ENCODE data around the gene ZGPAT. TPM values are rescaled to one million over a fixed set of nuclear protein-coding genes. Genes with fewer than 3 reads are reported as not detected.
"Not testable (repeated sequence)": the region's sequence is repeated elsewhere in the genome, so short reads cannot be mapped to it uniquely, and the experiment has no call there.

ZGPAT gene, protein sequence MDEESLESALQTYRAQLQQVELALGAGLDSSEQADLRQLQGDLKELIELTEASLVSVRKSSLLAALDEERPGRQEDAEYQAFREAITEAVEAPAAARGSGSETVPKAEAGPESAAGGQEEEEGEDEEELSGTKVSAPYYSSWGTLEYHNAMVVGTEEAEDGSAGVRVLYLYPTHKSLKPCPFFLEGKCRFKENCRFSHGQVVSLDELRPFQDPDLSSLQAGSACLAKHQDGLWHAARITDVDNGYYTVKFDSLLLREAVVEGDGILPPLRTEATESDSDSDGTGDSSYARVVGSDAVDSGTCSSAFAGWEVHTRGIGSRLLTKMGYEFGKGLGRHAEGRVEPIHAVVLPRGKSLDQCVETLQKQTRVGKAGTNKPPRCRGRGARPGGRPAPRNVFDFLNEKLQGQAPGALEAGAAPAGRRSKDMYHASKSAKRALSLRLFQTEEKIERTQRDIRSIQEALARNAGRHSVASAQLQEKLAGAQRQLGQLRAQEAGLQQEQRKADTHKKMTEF
- total RNA-seq: 100 to 1,000 TPM in 2 of 4 donors, 10 to 100 TPM in 2; 29.1 to 346 (median 76.5) TPM

DNA sequence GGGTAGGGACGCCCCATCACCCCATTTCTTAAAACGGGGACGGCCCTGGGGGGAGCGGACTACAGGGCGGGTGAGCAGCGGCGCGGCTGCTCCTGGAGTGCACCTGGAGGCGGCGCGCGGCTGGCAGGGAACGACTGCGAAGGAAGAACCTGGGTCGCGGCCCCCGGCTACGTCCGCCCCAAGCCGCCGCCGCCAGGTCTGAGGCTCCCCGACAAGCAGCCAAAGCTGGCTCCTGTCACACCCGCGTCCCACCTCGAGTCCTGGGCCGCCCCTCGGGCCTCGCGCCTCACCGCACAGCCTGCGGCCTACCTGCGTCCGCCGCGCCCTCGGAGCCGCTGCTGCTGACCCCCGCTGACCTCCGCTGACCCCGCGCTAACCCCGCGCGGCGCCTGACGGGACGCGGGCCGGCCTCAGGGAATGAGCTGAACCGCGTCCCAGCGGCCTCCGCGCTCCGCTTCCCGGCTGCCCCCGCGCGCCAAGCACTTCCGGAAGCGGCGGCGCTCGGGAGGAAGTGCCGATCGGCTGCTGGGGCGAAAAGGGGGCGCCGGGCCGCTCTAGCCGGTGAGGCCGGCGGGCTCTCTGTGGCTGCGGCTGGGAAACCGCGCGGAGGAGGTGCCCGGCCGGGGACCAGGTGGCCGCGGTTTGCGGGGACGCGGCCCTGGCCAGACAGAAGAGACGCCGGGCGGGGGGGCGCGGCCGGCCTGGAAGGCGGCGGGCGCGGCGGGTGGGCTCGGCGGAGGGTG lies at the start of gene ZGPAT, which contains the start of gene ARFRP1:
TSS of gene ZGPAT (plus strand) at position 482 of the 743 bp plus-strand sequence. CDS start 542 bp downstream, outside the sequence.
TSS of gene ARFRP1 (minus strand) at position 419 of the 743 bp plus-strand sequence. CDS start 885 bp downstream, outside the sequence.
- 0% methylated on average over 79 of the region's 98 CpGs; no CpG with 5 or more reads in 1 of the 2 donors for WGBS, 2 donors (ENCODE audit: low coverage in 1 of 2)

DNA sequence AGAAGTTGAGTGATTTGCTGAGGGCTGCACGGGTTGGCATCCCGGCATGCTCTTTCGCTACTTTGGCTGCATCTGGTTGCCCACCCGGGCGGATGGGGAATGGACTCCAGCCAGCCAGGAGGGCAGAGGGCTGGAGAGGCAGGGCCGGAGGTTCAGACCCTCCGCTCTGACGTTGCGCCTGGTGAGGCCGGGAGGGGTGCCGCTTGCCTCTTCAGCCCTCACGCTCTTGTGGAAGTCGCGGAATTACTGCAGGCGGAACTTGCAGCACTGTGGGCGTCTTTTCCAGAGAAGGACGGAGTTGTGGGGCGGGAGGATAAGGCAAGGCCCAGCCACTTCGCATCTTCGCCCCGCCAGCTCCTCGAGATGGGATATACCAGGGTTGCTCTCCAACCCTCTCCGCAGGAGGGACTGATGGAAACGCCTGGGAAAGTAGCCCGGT lies 49.1 kb upstream of the ZGPAT start:
- intact Hi-C loops (cut with DNase I; ENCODE audit: low total_unique reads): no loop called here
- H3K9me3 ChIP-seq: no peaks in the 10 kb centered on the region
- 0 to 5% methylated on average over 1 to 24 of the region's 25 CpGs for WGBS, 2 donors (ENCODE audit: low coverage in 1 of 2)
- H3K4me3 ChIP-seq: peak overlapping the region; percentile 37 to 88 (median 58)
- no peak for DNase-seq
- TF ChIP-seq POLR2AphosphoS5 (IDR thresholded peaks at IDR 0.05) (peak in 1 of 3 donors; percentile 15), POLR2A (IDR thresholded peaks at IDR 0.05) (no peak), EP300 (IDR thresholded peaks at IDR 0.05; ENCODE audit: low read depth) (no peak)
- TF ChIP-seq, protein P1, sequence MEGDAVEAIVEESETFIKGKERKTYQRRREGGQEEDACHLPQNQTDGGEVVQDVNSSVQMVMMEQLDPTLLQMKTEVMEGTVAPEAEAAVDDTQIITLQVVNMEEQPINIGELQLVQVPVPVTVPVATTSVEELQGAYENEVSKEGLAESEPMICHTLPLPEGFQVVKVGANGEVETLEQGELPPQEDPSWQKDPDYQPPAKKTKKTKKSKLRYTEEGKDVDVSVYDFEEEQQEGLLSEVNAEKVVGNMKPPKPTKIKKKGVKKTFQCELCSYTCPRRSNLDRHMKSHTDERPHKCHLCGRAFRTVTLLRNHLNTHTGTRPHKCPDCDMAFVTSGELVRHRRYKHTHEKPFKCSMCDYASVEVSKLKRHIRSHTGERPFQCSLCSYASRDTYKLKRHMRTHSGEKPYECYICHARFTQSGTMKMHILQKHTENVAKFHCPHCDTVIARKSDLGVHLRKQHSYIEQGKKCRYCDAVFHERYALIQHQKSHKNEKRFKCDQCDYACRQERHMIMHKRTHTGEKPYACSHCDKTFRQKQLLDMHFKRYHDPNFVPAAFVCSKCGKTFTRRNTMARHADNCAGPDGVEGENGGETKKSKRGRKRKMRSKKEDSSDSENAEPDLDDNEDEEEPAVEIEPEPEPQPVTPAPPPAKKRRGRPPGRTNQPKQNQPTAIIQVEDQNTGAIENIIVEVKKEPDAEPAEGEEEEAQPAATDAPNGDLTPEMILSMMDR (IDR thresholded peaks at IDR 0.05): no peak
- peaks cover 8 to 27% (median 16%) of the 10 kb centered on the region in 4 donors for H3K4me1 ChIP-seq
- H3K36me3 ChIP-seq: no peaks in the 10 kb centered on the region
- peak overlapping the region; percentile 82 to 91 (median 88) for H3K27ac ChIP-seq
- H3K27me3 ChIP-seq: peaks cover 9% of the 10 kb centered on the region
- in situ Hi-C loops (cut with MboI; ENCODE audit: low pct_ligation_motif_present in 1 of 4, low pct_unique_long_range_greater_than_20kb in 1 of 4, low sequenced_read_pairs in 3 of 4): no loop called here

More for the DNA sequence above, at the start of gene ZGPAT, which contains the start of gene ARFRP1:
- peak; percentile 93 for DNase-seq
- peaks cover 18 to 25% (median 23%) of the 10 kb centered on the region in 4 donors for H3K4me1 ChIP-seq
- peak within 1 kb of the TSS; percentile 90 to 95 (median 92) for H3K27ac ChIP-seq
- intact Hi-C loops (cut with DNase I; ENCODE audit: low total_unique reads) (loop anchor here (2.0 kb wide), 1 partner anchor 55 kb away; the partner anchor contains the start of gene STMN3), in situ Hi-C loops (cut with MboI; ENCODE audit: low pct_ligation_motif_present in 1 of 4, low pct_unique_long_range_greater_than_20kb in 1 of 4, low sequenced_read_pairs in 3 of 4) (no loop called here)
- peak within 1 kb of the TSS; percentile 70 to 99 (median 95) for H3K4me3 ChIP-seq
- H3K9me3 ChIP-seq: no peaks in the 10 kb centered on the region
- no peaks in the 10 kb centered on the region for H3K27me3 ChIP-seq
- TF ChIP-seq POLR2A (IDR thresholded peaks at IDR 0.05): peak; percentile 57
- peak; percentile 75 to 85 (median 75) for TF ChIP-seq POLR2AphosphoS5 (IDR thresholded peaks at IDR 0.05)
- TF ChIP-seq, protein P1 (IDR thresholded peaks at IDR 0.05): no peak
- no peak for TF ChIP-seq EP300 (IDR thresholded peaks at IDR 0.05; ENCODE audit: low read depth)
- peaks cover 0 to 23% (median 10%) of the 10 kb centered on the region in 4 donors for H3K36me3 ChIP-seq

DNA sequence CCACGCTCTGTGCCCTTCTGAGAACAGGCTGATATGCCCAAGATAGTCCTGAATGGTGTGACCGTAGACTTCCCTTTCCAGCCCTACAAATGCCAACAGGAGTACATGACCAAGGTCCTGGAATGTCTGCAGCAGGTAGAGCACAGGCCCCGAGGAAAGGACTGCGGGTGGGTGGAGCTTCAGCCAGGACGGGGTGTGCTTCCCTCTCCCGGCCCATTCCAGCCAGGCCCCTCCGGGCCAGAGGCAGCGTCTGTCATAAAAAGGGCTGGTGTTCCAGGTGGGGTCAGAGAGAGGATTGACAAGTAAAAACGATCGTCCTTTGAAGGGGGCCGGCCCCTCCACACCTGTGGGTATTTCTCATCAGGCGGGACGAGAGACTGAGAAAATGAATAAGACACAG lies 48.5 kb upstream of the ZGPAT start:
- intact Hi-C loops (cut with DNase I; ENCODE audit: low total_unique reads): no loop called here
- in situ Hi-C loops (cut with MboI; ENCODE audit: low pct_ligation_motif_present in 1 of 4, low pct_unique_long_range_greater_than_20kb in 1 of 4, low sequenced_read_pairs in 3 of 4): no loop called here
- Histone ChIP-seq H3K4me3 (peak overlapping the region in 3 of 4 donors; percentile 58 to 88 (median 59)), H3K4me1 (peaks cover 6 to 21% (median 13%) of the 10 kb centered on the region in 4 donors), H3K27me3 (peaks cover 3% of the 10 kb centered on the region), H3K27ac (peak overlapping the region; percentile 82 to 91 (median 88)), H3K9me3 (no peaks in the 10 kb centered on the region), H3K36me3 (no peaks in the 10 kb centered on the region)
- 56 to 62% methylated on average over 7 to 13 of the region's 13 CpGs for WGBS, 2 donors (ENCODE audit: low coverage in 1 of 2)
- TF ChIP-seq POLR2AphosphoS5 (IDR thresholded peaks at IDR 0.05) (no peak), POLR2A (IDR thresholded peaks at IDR 0.05) (no peak), EP300 (IDR thresholded peaks at IDR 0.05; ENCODE audit: low read depth) (no peak)
- TF ChIP-seq, protein P1 (IDR thresholded peaks at IDR 0.05): no peak
- no peak for DNase-seq

DNA sequence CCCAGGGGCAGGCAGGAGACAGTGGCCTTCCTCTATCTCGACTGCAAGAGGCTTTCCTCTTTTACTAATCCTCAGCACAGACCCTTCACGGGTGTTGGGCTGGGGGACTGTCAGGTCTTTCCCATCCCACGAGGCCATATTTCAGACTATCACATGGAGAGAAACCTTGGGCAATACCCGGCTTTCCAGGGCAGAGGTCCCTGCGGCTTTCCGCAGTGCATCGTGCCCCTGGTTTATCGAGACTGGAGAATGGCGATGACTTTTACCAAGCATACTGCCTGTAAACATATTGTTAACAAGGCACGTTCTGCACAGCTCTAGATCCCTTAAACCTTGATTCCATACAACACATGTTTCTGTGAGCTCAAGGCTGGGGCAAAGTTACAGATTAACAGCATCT lies 47.7 kb upstream of the ZGPAT start:
- H3K4me3 ChIP-seq; H3K36me3 ChIP-seq; H3K27me3 ChIP-seq; H3K27ac ChIP-seq; in situ Hi-C loops (cut with MboI; ENCODE audit: low pct_ligation_motif_present in 1 of 4, low pct_unique_long_range_greater_than_20kb in 1 of 4, low sequenced_read_pairs in 3 of 4); DNase-seq; H3K9me3 ChIP-seq; intact Hi-C loops (cut with DNase I; ENCODE audit: low total_unique reads): not testable (repeated sequence)
- H3K4me1 ChIP-seq: peaks cover 6 to 21% (median 13%) of the 10 kb centered on the region in 4 donors
- WGBS, 2 donors (ENCODE audit: low coverage in 1 of 2): 93% methylated on average over 10 of the region's 10 CpGs; no CpG with 5 or more reads in 1 of the 2 donors

Measured in transverse colon (tissue), 4 donors.